DMS79 treated with DMSO at 0.1 percent for 48 hours (cell line): ENCODE results near the gene ROBO1.
"Not testable (repeated sequence)": the region's sequence is repeated elsewhere in the genome, so short reads cannot be mapped to it uniquely, and the experiment has no call there.

Experiments
- DNase-seq: peaks from one replicate; lab custom pipeline; 2025; lab: John Stamatoyannopoulos, UW

Gene ROBO1

DNA sequence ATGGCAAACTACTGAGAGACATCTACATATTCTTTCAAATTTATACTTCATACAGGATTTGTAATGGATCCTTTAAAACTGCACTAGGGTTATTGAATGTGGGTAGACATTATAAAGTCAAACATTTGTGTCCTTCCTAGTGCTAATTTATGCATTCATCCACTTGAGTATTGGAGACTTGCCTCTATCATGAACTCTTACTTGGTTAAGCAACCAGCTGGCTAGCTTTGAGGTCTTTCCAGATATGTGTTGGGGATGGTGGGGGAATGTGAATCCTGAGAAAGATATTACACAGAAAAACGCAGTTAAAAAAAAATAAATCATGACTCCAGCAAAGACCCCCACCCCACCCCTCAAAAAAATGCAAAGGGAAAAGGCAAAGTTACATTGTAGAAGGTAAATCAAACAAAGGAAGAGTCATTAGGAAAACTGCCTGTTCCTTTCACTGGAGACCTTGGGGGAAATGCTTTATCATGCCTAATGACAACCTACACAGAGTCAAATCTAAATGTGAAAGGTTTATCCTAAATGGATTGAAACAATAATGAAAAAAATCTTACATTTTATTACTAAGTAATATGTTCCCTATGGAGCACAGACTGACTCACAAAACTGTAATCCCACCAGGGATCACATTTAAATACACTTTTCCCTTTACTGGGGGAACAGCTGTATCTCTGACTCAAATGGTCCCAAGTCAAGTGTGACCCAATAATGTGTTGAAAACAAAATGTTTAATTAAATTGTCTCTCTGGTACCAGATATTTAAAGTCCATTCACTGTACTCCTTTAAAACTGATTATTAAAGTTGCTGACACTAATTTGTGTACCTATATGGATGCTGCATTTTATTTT, 522.3 kb downstream of the ROBO1 start:
- no peak for DNase-seq

DNA sequence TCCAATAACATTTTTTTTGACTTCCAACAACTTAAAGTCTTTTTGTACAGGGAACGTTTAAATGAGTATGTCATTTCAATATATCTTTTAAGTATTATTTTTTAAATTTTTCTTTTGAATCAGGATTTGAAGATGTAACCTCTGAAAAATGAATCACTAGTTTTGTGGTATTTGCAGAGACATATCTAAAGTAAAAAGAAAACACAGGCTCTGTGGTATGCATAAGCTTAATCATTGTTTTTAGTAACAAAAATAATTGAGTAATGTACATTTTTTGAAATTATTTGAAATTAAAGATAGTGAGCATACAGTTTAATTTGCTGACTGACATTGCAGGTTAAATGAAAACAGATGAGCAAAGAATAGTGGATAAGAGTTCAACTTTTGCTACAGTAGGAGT, 531.3 kb downstream of the ROBO1 start:
- DNase-seq = no peak

DNA sequence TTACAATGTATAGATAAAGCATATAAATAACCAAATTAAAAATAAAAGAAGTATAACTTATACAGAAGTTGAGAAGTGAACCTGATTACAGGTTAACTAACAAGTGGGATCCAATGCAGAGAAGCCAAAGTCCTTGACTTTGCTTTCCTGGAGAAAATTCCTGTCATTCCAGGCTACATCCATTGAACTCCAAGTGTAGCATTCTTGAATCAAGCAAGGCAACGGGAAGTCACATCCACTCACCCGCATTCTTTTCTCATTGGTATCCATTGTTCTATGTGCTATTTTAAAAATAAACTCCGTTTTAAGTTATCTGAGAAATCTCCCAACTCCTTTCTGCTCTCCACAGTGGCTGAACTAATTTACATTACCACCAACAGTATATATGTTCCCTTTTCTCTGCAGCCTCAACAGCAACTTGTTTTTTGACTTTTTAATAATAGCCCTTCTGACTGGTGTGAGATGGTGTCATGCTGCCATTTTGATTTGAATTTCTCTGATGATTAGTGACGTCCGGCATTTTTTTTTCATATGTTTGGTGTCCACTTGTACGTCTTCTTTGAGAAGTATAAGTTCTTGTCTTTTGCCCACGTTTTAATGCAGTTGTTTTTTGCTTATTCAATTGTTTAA, 534.3 kb downstream of the ROBO1 start:
- DNase-seq = no peak

DNA sequence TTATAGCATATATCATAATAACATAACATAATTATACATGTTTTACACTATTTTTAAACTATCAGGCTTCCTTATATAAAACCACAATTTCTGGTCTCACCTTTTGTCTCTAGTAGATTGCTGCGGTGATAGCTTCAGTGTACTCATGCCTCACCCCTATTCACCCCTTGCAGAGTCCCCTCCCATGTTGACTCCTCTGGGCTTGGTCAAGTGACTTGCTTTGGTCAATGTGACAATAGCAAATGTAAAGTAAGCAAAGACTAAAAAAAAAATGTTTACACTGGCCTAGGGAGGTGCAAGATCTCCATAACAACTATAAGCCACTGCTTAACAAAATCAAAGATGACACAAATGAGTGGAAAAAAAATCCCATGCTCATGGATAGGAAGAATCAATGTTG, 537.5 kb downstream of the ROBO1 start:
- DNase-seq = no peak

DNA sequence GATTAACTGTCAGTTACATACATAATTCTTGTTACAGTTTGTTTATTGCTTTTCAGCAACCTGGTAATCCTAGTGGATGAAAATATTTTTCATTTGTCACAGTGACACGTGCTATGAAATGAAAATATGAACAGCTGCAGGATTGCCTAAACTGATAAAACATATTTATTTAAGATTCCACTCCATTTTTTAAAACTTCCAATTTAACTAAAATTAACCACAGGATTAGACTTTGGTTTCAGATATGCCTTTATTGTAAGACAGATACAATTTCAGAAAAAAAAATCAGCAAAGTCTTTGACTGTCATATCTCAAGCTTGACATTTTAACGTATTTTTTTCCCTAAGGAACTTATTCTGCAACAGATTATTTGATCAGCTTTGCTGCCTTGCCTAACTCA, 550.7 kb downstream of the ROBO1 start:
- DNase-seq = no peak

DNA sequence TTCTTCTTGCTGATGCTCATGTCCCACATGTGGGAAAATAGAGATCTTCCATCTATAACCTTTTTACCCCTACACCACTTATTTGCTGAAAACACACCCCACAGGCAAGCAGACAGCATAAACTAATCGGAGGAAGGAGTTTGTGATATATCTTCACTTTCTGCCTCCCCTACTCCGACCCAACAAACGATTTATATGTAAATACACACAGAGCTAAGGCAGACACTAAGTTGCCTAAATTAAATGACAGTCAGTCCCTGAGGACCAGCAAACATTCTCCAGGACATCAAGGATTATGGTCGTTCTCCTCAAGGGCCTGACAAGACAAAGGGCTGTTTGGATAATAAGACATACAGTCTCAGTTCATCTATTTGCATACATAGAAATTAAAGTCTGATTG, 552.5 kb downstream of the ROBO1 start:
- DNase-seq = no peak

DNA sequence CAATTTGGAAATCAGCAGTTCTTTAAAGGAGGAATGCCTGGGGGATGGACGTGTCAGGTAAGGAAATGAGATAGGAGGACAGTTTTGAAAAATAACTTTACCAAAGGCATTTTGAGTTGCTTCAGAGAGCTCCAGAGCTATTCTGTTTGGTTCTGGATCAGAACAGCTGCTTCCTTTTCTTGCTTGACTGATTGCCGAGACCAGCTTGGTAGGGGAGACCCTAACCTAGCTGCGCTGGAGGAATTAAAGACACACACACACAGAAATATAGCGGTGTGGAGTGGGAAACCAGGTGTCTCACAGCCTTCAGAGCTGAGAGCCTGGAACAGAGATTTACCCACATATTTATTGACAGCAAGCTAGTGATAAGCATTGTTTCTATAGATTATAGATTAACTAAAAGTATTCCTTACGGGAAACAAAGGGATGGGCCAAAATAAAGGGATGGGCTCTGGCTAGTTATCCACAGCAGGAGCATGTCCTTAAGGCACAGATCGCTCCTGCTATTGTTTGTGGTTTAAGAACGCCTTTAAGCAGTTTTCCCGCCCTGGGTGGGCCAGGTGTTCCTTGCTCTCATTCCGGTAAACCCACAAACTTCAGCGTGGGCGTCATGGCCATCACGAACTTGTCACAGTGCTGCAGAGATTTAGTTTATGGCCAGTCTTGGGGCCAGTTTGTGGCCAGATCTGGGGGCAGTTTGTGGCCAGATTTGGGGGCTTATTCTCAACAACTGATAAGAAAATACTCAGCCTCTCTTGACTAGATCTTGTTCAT, 556.0 kb downstream of the ROBO1 start:
- no peak for DNase-seq

DNA sequence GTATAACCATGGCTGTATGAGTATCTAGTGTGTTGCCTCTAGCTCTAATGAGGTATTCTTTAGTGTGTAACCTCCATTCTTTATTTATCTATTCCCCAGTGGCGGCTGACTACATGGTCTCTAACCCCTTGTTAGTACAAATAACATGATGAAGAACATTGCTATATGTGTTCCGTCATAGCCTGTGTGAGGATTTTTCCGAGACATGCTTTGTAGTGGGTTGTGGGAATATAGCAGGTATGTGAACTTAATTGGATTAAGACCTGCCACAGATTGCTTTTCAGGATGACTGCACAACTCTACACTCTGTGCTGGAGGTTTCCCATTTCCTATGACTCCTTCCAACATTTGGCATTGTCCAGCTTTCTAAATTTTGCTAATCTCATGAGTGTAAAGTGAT, 563.4 kb downstream of the ROBO1 start:
- no peak for DNase-seq

DNA sequence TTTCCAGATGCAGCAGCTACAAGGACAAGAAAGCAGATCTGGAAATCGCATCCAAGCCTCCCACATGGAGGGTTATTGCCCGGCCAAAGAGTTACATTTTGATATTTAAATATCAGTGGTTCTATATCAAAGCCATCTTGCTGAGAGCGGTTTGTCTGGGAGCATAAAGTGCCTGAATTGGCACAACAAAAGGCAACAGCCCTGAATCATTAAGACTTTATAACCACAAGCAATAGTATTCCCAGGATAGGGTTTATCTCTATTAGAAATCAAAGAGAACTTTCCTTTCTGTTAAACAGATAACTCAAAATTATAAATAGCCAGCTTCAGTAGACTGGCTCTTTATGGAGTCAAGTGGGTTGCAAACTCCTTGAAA, 564.7 kb downstream of the ROBO1 start:
- no peak for DNase-seq

DNA sequence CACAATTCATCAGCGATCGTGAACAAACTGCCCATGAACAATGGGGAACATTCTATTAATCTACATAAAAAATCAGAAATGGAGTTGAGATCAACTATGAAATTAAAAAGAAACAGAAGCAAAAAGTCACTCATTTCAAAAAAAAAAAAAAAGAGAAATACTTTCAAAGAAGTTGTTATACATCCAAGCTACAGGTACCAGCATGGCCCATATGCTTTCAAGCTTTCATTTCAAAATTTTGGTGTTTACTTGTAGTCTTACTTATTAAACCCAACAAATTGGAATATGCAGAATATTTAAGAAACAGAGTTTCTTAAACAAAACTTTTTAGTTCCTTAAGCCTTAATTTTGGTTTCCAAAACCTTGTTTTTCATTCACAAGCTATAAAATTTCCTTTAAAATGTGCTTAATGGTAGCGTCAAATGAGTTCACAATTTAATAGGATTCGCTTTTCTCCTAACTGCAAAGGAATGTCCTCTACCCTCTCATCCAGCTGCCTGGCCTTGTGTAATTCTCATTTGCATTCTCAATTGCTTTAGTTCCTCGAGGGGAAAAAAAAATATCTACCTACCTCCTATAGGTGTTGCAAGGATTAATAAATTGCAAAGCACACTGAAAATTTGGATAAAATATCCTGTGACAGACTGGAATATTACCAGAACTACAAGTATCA, 565.2 kb downstream of the ROBO1 start:
- no peak for DNase-seq

DNA sequence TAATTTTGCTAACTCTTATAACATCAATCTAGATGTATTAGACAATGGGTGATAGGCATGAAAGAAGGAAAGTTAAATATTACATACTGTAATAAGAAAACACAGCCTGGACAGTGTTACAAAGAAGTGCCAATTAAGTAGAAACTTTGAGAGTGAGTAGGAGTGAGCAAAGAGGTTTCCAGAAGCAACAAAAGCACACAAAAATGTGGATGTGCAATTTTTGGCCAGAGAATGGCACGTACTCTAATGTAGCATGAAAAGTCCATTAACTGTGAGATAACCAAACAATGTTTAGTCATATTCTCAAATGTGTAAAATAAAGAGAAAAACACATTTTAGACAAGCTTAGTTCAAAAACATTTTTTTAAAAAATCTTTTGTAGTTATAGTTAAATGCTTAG, 567.3 kb downstream of the ROBO1 start:
- no peak for DNase-seq

DNA sequence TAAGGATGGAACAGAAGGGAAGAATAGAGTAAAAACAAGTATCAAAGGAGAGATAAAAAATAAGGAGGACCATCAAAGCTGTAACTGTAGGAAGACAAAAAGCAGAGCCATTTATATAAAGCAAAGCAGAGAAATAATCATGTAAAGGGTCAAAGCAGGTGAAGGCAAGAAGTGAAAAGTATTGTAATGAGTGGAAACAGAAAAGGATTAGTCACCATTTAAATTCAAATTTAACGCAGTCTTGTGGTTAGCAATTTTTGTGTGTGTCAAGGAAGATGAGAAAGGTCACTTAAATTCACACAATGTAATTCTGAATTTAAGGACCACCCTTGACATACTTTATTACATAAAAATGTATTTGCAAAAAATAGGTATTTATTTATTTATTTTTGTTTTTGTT, 567.8 kb downstream of the ROBO1 start:
- no peak for DNase-seq

DNA sequence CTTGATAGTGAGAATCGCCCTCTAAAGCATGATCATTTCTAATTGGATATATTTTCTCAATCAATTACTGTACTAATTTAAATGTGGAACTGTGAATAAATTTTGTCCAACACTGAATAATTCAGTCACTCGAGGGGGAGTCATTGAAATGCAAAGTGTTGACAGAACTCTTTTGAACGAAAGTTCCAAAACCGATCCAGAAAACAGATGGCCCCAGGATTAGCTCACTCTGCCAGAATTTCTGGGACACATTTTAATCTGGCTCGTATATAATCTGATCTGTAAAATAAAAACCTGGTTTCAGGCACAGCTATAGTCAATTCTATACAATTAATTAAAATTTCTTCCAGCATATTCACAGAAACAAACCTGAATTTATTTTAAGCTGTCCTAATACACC, 580.4 kb downstream of the ROBO1 start:
- DNase-seq = no peak

DNA sequence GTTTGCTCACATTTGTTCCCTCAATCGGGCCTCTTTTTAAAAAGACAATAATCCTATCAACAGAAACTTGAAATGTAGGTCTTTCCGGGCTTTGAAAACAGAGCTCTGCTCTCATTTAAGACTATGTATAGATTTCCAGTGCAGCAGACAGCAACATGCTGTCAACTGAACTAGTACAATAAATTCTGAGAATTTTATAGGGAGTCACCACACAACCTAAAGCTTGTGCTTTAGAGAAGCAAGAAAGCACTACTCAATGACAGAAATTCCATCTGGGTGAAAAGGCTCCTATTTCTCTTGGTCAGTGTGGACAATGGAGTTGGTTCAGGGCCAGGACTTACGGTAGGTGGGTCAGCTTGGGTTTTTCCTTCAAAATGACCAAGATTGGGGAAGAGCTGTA, 583.5 kb downstream of the ROBO1 start:
- no peak for DNase-seq

DNA sequence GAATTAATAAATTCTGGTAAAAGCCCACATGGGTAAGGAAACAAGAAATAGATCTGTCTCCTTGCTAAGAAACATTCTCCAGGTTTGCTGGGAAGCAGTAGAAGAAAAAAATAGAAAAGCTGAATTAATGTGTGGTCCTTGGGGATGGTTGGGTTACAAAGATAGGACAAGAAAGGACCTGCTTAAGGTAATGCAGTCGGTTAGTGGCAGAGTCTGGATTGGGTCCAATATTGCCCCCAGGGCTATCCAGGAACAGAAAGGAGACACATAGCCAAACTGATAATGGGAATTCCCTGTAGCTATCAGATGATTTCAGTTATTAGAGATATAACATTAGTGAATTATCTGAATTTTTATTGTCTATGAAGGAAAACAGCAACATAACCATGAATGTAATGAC, 584.3 kb downstream of the ROBO1 start:
- no peak for DNase-seq

DNA sequence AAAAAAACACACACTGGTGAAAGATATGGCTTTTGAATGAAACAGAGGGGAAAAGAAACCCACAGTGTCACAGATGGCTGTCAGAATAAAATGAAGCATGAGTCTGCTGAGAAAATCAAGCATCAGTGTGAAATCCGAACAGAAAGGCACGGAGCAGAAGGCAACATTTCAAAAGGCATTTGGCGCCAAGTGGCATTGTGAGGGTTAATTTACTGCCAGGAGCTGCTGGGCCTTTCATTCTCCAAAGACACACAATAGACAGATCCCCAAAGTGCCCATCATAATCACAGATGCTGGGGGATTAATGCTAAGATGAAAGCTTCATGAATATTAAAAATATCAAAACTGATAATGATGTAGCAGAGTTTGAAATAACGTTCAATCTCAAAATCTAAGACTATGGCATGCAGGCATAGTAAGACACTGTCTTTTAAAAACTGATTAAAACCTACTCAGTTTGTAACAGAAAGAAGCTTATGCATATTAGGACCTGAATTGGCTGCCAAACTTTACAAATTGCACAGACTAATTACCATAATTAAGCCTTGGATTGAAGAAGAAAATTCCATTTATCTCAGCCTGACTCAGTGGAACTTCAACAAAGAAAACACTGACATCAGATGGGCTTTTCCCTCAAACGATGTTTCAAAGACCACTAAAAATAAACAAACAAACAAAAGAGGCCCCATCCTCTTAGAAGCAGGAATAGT, 589.2 kb downstream of the ROBO1 start:
- DNase-seq = no peak

DNA sequence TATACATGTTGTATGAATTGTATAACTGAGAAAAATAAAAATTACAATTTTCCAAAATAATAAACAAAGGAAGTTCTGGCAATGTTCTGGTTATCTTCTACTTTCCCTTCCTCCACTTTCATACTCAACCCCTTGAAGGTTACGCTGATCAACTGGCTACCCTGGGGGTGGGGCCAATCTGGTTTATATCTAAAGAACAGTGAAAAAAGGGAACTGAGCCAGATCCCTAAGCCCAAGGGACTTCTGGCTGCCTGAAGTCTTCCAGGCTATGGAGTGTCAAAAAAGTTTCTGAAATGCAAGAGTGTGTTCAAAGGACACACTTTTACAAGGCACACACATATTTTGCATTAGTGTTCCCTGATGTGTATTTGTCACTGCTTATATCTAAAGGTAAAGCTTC, 591.9 kb downstream of the ROBO1 start:
- DNase-seq = no peak

DNA sequence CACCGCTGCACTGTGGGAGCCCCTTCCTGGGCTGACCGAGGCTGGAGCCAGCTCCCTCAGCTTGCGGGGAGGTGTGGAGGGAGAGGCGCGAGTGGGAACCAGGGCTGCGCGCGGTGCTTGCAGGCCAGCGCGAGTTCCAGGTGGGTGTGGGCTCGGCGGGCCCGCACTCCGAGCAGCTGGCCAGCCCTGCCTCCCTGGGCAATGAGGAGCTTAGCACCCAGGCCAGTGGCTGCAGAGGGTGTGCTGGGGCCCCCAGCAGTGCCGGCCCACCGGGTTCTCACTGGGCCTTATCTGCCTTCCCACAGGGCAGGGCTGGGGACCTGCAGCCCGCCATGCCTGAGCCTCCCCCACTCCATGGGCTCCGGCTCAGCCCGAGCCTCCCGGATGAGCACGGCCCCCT, 594.5 kb downstream of the ROBO1 start:
- not testable (repeated sequence) for DNase-seq

DNA sequence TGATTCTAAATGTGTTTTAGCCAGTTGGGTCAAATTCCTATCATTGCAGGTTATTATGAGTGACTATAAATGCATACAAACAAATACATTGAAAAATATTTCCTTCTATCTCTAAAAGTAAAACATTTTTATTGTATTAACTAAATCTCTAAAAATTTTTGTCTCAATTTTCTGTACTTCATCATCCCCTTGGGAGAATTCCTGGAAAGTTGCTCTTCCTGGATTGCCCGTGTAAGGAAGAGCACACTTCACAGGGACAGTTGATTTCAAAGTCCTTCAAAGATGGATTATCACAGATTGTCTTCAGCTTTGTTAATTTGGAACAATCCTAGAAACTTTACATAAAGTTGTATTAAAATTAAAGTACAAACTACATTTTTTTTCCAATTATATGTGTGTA, 595.6 kb downstream of the ROBO1 start:
- no peak for DNase-seq

DNA sequence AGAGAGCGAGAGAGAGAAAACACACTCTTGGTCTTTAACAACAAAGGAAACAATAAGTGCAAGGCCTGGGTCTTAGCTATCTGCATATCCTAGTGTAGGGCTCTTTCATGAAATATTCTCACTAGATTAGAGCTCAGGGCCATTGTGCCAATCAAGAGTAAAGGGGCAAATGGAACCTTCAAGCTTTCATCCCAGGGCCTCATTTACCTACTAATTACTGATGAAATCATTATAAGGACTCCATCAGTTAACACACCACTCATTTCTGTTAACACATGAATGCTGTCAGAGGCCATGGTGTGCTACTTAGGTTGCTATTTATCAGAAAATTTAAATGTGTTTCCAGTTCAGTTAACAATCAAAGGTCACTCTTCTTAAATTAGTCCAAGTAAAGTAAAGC, 597.8 kb downstream of the ROBO1 start:
- no peak for DNase-seq

DNA sequence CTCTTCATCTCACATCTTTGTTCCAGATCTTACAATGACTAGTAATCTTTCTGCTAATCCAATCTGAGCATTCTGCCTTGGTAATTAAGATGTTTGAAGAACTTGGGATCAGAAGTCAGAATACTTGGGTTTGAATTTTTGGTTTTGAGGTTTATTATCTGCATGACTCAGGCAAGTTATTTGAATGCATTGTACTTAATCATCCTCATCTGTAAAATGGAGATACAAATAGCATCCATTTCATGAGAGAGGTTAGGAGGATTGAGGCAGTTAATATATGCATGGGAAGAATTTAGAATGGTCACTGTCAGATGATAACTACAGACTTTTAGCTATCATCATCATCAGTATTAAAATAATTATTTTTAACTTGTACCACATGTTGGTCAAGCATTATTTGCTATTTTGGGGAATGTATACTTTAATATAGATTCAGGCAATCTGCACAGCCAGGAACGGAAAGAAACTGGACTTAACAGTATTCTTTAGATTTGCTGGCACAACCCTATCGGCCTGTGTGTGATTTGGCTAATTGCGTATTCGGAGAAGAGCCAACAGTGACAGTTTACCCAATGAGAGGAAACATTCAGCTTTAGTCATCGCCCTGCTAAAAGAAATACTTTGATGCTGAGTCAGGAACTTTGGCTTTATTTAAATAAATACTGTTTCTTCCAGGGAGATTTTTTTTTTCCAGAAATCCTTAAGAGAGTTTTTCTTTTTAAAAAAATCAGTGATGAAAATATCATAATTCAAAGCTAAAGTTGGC, 600.0 kb downstream of the ROBO1 start:
- DNase-seq = no peak
